GM21619 (cell line): ENCODE data around the gene APOC4.

Experiments
- ATAC-seq: cut with Tn5 transposase; IDR thresholded peaks from one replicate; pipeline ENCODE4 v1.9.1; 2021; ENCODE audit not compliant: unreplicated experiment

APOC4 gene

GRCh38 chr19:44992336-44993163 lies 50.5 kb downstream of the APOC4 start:
- no peak for ATAC-seq

GRCh38 chr19:44993526-44993925 lies 51.5 kb downstream of the APOC4 start:
- ATAC-seq, result no peak

- no peak for ATAC-seq
These were observed 52.0 kb downstream of the APOC4 start for GRCh38 chr19:44993926-44994537.
